ENCODE data around the gene RDH14. TPM values are rescaled to one million over a fixed set of nuclear protein-coding genes. Genes with fewer than 3 reads are reported as not detected.

RDH14 gene
- total RNA-seq, 1 experiment from 2014 or later, result 19.0 TPM

- no TSS peak for BruUV-seq (replicated peaks)
- ChIA-PET POLR2A (ENCODE audit: low non-redundant PET) (no interaction called here), CTCF (no interaction called here)
- Histone ChIP-seq H3K27ac (ENCODE audit: low read depth, low read length, poor library complexity, severe bottlenecking) (no peak overlapping the region), H3K4me3 (ENCODE audit: low read depth, low read length, poor library complexity, severe bottlenecking) (no peak overlapping the region), H3K4me1 (ENCODE audit: insufficient read depth, low read length, poor library complexity, severe bottlenecking) (no peaks in the 10 kb centered on the region), H3K27me3 (replicated peaks; ENCODE audit: insufficient read depth, low read depth, low read length, poor library complexity) (no peaks in the 10 kb centered on the region), H3K36me3 (ENCODE audit: insufficient read depth, low read length, poor library complexity, severe bottlenecking) (no peaks in the 10 kb centered on the region), H3K9me3 (ENCODE audit: low read depth, low read length, poor library complexity, severe bottlenecking) (no peaks in the 10 kb centered on the region)
- DNase-seq (ENCODE audit: low spot score), result no peak
- TF ChIP-seq EZH2 (IDR thresholded peaks at IDR 0.05; ENCODE audit: borderline replicate concordance, low read depth, low read length, poor library complexity, severe bottlenecking), result no peak
- TF ChIP-seq, protein P1, sequence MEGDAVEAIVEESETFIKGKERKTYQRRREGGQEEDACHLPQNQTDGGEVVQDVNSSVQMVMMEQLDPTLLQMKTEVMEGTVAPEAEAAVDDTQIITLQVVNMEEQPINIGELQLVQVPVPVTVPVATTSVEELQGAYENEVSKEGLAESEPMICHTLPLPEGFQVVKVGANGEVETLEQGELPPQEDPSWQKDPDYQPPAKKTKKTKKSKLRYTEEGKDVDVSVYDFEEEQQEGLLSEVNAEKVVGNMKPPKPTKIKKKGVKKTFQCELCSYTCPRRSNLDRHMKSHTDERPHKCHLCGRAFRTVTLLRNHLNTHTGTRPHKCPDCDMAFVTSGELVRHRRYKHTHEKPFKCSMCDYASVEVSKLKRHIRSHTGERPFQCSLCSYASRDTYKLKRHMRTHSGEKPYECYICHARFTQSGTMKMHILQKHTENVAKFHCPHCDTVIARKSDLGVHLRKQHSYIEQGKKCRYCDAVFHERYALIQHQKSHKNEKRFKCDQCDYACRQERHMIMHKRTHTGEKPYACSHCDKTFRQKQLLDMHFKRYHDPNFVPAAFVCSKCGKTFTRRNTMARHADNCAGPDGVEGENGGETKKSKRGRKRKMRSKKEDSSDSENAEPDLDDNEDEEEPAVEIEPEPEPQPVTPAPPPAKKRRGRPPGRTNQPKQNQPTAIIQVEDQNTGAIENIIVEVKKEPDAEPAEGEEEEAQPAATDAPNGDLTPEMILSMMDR (conservative IDR thresholded peaks at IDR 0.05; ENCODE audit: low read depth, low read length), result no peak
- intact Hi-C loops (cut with micrococcal nuclease; ENCODE audit: unreplicated experiment), result loop anchor here (10.0 kb wide), 1 partner anchor 327 kb away; no protein-coding TSS in a partner anchor
Measured at GRCh38 chr2:18527822-18528221, 32.6 kb downstream of the RDH14 start.

GRCh38 chr2:18527326-18527725, 33.1 kb downstream of the RDH14 start:
- no peak for DNase-seq (ENCODE audit: low spot score)
- Histone ChIP-seq H3K36me3 (ENCODE audit: insufficient read depth, low read length, poor library complexity, severe bottlenecking) (no peaks in the 10 kb centered on the region), H3K27me3 (replicated peaks; ENCODE audit: insufficient read depth, low read depth, low read length, poor library complexity) (no peaks in the 10 kb centered on the region), H3K9me3 (ENCODE audit: low read depth, low read length, poor library complexity, severe bottlenecking) (no peaks in the 10 kb centered on the region), H3K27ac (ENCODE audit: low read depth, low read length, poor library complexity, severe bottlenecking) (no peak overlapping the region), H3K4me3 (ENCODE audit: low read depth, low read length, poor library complexity, severe bottlenecking) (no peak overlapping the region), H3K4me1 (ENCODE audit: insufficient read depth, low read length, poor library complexity, severe bottlenecking) (no peaks in the 10 kb centered on the region)
- TF ChIP-seq, protein P1 (conservative IDR thresholded peaks at IDR 0.05; ENCODE audit: low read depth, low read length), result no peak
- TF ChIP-seq EZH2 (IDR thresholded peaks at IDR 0.05; ENCODE audit: borderline replicate concordance, low read depth, low read length, poor library complexity, severe bottlenecking), result no peak
- BruUV-seq (replicated peaks), result no TSS peak
- POLR2A ChIA-PET (ENCODE audit: low non-redundant PET), result no interaction called here
- CTCF ChIA-PET, result no interaction called here
- intact Hi-C loops (cut with micrococcal nuclease; ENCODE audit: unreplicated experiment), result loop anchor here (10.0 kb wide), 1 partner anchor 327 kb away; no protein-coding TSS in a partner anchor

- no peaks in the 10 kb centered on the region for H3K36me3 ChIP-seq (ENCODE audit: insufficient read depth, low read length, poor library complexity, severe bottlenecking)
- no TSS peak for BruUV-seq (replicated peaks)
- H3K9me3 ChIP-seq (ENCODE audit: low read depth, low read length, poor library complexity, severe bottlenecking), result no peaks in the 10 kb centered on the region
- ChIA-PET CTCF (no interaction called here), POLR2A (ENCODE audit: low non-redundant PET) (interaction anchor here (0.6 kb wide), 1 partner anchor 75 kb away, joined by 9 read pairs; no protein-coding TSS in a partner anchor)
- intact Hi-C loops (cut with micrococcal nuclease; ENCODE audit: unreplicated experiment), result loop anchor here (10.0 kb wide), 1 partner anchor 328 kb away; no protein-coding TSS in a partner anchor
- H3K27me3 ChIP-seq (replicated peaks; ENCODE audit: insufficient read depth, low read depth, low read length, poor library complexity), result no peaks in the 10 kb centered on the region
- TF ChIP-seq, protein P1 (conservative IDR thresholded peaks at IDR 0.05; ENCODE audit: low read depth, low read length), result no peak
- no peaks in the 10 kb centered on the region for H3K4me1 ChIP-seq (ENCODE audit: insufficient read depth, low read length, poor library complexity, severe bottlenecking)
- H3K27ac ChIP-seq (ENCODE audit: low read depth, low read length, poor library complexity, severe bottlenecking), result no peak overlapping the region
- DNase-seq (ENCODE audit: low spot score), result no peak
- H3K4me3 ChIP-seq (ENCODE audit: low read depth, low read length, poor library complexity, severe bottlenecking), result no peak overlapping the region
Measured at GRCh38 chr2:18526429-18526828, 34.0 kb downstream of the RDH14 start.
